CD4-positive, CD25-positive, alpha-beta regulatory T cell (primary cell): ENCODE data around the gene SMIM35. TPM values are rescaled to one million over a fixed set of nuclear protein-coding genes. Genes with fewer than 3 reads are reported as not detected.

Experiments used
- ATAC-seq, 2 donors: fragments of 150-1000 bp; cut with Tn5 transposase; one replicate each; pipeline ENCODE4 v1.10.0; 2021; ENCODE audit warnings: low read depth in 2 of 2, moderate number of reproducible peaks in 2 of 2, moderate library complexity in 1 of 2
- DNase-seq, 3 donors: peaks; one replicate each; pipeline versions ENCODE4 v3.0.0 to v3.0.0-alpha.2; 2012 to 2022; ENCODE audit warnings: mixed read lengths in 1 of 3
- H3K27ac ChIP-seq: one replicate; pipeline ENCODE4 v1.7.0; 2013; ENCODE audit warnings: mild to moderate bottlenecking, low read length; ENCODE audit not compliant: insufficient read depth, poor library complexity, severe bottlenecking
- H3K27me3 ChIP-seq: one replicate; pipeline ENCODE4 v1.7.0; 2013; ENCODE audit warnings: low read length; ENCODE audit not compliant: control insufficient read depth, insufficient read depth
- H3K36me3 ChIP-seq: one replicate; pipeline ENCODE4 v1.7.0; 2013; ENCODE audit warnings: mild to moderate bottlenecking, low read length, moderate library complexity; ENCODE audit not compliant: control insufficient read depth, insufficient read depth
- H3K4me1 ChIP-seq: 2 replicates; pipeline ENCODE4 v1.7.0; 2013; ENCODE audit warnings: mild to moderate bottlenecking, low read length; ENCODE audit not compliant: insufficient read depth, control insufficient read depth, poor library complexity, severe bottlenecking
- H3K4me3 ChIP-seq: one replicate; pipeline ENCODE4 v1.7.0; 2013; ENCODE audit warnings: low read depth, mild to moderate bottlenecking, low read length, moderate library complexity
- H3K9me3 ChIP-seq, 2 experiments: 1 replicate in 1 of 2; 2 replicates in 1 of 2; pipeline ENCODE4 v1.7.0; 2013; ENCODE audit warnings: low read length in 2 of 2, mild to moderate bottlenecking in 1 of 2, moderate library complexity in 1 of 2; ENCODE audit not compliant: control insufficient read depth in 2 of 2
- H3K27ac Mint-ChIP-seq, 3 donors: one replicate each; pipeline ENCODE4 v1.8.0; 2020 to 2022; ENCODE audit warnings: mild to moderate bottlenecking in 3 of 3, mixed read lengths in 3 of 3, moderate library complexity in 2 of 3
- H3K27me3 Mint-ChIP-seq: one replicate; pipeline ENCODE4 v1.8.0; 2022; ENCODE audit warnings: mild to moderate bottlenecking, mixed read lengths
- H3K36me3 Mint-ChIP-seq: one replicate; pipeline ENCODE4 v1.8.0; 2020; ENCODE audit warnings: mixed read lengths
- H3K4me1 Mint-ChIP-seq, 4 donors: one replicate each; pipeline ENCODE4 v1.8.0; 2020 to 2022; ENCODE audit warnings: mixed read lengths in 4 of 4, mild to moderate bottlenecking in 1 of 4
- H3K4me3 Mint-ChIP-seq, 4 donors: one replicate each; pipeline ENCODE4 v1.8.0; 2020 to 2022; ENCODE audit warnings: mild to moderate bottlenecking in 4 of 4, mixed read lengths in 4 of 4, moderate library complexity in 3 of 4
- H3K9me3 Mint-ChIP-seq, 7 donors: one replicate each; pipeline ENCODE4 v1.8.0; 2020 to 2022; ENCODE audit warnings: mixed read lengths in 7 of 7, mild to moderate bottlenecking in 3 of 7, moderate library complexity in 2 of 7
- polyA plus RNA-seq, 4 donors: library from polyadenylated mRNA; unstranded; fragments of 300-500 nt; fragmentation: Illumina TruSeq; gene quantifications; one replicate each; pipeline ENCODE4 v1.2.3, GENCODE V29; 2021
- total RNA-seq: library from RNA; stranded (reverse); gene quantifications from one replicate; pipeline ENCODE4 v1.2.3, GENCODE V29; 2022

Gene SMIM35
- total and polyA plus RNA-seq, 5 donors from 2014 or later: 0.90 to 1.9 (median 1.2) TPM

DNA sequence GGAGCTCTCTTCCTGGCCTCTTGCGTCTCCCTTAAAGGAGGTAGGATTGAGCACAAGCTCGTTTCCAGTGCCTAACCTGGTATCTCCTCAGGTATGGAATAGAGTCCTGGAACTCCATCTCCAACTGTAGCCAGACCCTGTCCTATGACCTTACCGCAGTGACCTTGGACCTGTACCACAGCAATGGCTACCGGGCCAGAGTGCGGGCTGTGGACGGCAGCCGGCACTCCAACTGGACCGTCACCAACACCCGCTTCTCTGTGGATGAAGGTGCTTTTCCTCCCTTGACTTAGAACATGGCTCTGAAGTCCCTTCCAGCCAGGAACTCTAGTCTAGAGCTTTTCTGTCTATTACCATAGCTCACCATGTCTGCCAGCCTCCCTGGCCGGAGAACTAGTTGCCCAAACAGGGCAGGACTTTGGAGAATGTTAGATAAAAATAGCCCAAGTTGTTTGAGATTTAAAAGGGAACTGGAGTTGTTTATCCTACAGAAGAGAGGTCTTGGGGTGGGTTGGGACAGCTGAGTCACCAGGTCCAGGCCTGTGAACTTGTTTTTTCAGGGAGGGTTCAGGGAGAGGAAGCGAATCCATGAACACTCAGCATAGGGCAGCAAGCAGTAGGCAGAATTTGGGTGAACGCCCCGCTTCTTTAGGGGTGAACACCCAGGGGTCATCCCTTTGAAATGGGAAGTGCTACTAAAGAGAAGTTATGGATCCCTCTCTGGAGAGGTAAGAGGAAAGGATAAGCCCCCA lies 97.2 kb downstream of the SMIM35 start:
- peak overlapping the region; percentile 93 to 98 (median 97) for H3K4me3 Mint-ChIP-seq
- peak in 1 of 3 donors; percentile 15 for DNase-seq
- H3K4me3 ChIP-seq: peak overlapping the region; percentile 100
- no peaks in the 10 kb centered on the region for H3K27me3 ChIP-seq
- peaks cover 79% of the 10 kb centered on the region for H3K4me1 ChIP-seq
- peak overlapping the region; percentile 55 for H3K27ac ChIP-seq
- H3K9me3 Mint-ChIP-seq: peaks cover 0 to 5% (median 2%) of the 10 kb centered on the region in 7 donors
- H3K4me1 Mint-ChIP-seq: peaks cover 12 to 57% (median 45%) of the 10 kb centered on the region in 4 donors
- H3K9me3 ChIP-seq: no peaks in the 10 kb centered on the region
- peaks cover 72% of the 10 kb centered on the region for H3K36me3 ChIP-seq
- no peaks in the 10 kb centered on the region for H3K27me3 Mint-ChIP-seq
- peaks cover 80% of the 10 kb centered on the region for H3K36me3 Mint-ChIP-seq
- H3K27ac Mint-ChIP-seq: peak overlapping the region; percentile 94 to 96 (median 95)
- ATAC-seq: no peak

DNA sequence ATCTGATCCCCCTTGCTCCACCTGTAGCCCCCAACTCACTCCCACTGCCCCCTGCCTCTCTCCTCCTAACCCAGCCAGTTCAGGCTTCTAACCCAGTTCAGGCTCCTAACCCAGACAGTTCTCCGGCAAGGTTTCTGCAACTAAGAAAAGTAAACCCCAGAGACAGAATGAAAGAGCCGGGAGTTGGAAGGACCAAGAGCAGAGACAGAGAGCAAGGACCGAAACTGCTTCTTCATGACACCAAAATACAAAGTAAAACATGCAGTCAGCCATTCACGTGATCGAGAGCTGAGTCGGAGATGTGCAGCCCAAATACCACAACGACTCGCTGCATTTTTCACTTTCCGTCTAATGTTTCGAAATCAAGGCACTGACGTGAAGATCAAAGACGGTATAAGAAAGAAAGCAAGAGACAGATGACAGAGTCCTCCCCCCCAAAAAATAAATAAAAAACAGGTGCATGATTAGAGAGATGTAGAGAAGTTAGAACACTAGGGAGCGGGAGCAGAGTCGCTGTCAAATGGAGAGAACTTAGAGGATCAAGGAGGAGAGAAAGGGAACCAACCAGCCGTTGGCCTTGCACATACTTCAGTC lies 99.7 kb downstream of the SMIM35 start:
- DNase-seq (peak; percentile 57 to 91 (median 82)), ATAC-seq (peak; percentile 35 to 36)
- Mint-ChIP-seq H3K9me3 (peaks cover 0 to 4% (median 0%) of the 10 kb centered on the region in 7 donors), H3K4me1 (peaks cover 10 to 55% (median 43%) of the 10 kb centered on the region in 4 donors), H3K36me3 (peaks cover 56% of the 10 kb centered on the region), H3K4me3 (peak overlapping the region; percentile 93 to 98 (median 97)), H3K27me3 (no peaks in the 10 kb centered on the region), H3K27ac (peak overlapping the region; percentile 94 to 96 (median 95))
- no peaks in the 10 kb centered on the region for H3K9me3 ChIP-seq
- H3K36me3 ChIP-seq: peaks cover 47% of the 10 kb centered on the region
- H3K27me3 ChIP-seq: no peaks in the 10 kb centered on the region
- peak overlapping the region; percentile 100 for H3K4me3 ChIP-seq
- peak overlapping the region; percentile 95 for H3K27ac ChIP-seq
- H3K4me1 ChIP-seq: peaks cover 74% of the 10 kb centered on the region

DNA sequence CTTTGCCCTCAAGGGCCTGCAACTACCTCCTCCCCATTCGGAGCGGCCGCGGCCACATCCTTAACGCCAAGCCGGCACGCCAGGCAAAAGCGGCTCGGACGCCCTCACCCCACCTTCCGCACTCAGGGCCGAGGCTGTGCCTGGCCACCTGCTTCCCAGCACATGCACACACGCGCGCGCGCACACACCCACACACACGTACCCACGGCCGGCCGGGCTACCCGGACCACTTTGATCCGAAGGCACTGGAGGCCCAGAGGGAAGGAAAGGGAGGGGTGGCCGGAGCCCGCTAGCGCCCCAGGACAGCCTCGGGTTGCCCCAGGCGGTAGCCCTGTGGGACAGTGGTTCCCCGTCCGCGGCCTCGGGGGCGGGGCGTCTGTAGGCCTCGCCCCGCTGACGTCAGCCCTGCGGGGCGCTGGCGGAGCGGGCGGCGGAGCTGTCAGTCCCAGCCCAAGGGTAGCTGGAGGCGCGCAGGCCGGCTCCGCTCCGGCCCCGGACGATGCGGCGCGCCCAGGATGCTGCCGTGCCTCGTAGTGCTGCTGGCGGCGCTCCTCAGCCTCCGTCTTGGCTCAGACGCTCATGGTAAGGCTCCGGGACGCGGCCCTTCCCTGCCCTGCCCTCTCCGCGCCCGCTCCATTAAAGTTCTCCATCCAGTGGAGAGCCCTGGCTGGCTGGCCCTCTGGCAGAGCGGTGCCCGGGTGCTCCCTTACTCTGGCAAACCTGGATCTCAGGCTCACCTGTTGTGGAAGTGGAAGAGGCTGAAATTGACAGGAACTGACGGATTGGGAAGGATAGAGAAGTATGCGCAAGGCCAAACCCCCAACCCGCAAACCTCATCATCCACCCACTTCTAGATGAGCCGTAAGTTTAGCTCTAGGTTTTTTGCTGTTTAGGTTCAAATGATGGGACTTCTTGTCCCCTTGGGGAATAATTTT lies 100.5 kb downstream of the SMIM35 start, which contains the start of gene IL10RA:
Gene IL10RA, plus strand, starts transcription at position 442 of the 935 bp plus-strand sequence. Its CDS starts 74 bp downstream, at position 516.
- Mint-ChIP-seq H3K27me3 (no peaks in the 10 kb centered on the region), H3K4me1 (peaks cover 17 to 55% (median 42%) of the 10 kb centered on the region in 4 donors), H3K36me3 (peaks cover 48% of the 10 kb centered on the region), H3K4me3 (peak within 1 kb of the TSS; percentile 93 to 98 (median 97)), H3K27ac (peak within 1 kb of the TSS; percentile 94 to 98 (median 95)), H3K9me3 (peaks cover 0 to 4% (median 0%) of the 10 kb centered on the region in 7 donors)
- H3K27ac ChIP-seq: peak within 1 kb of the TSS; percentile 95
- no peaks in the 10 kb centered on the region for H3K9me3 ChIP-seq
- ATAC-seq: peak; percentile 85 to 88
- H3K36me3 ChIP-seq: peaks cover 39% of the 10 kb centered on the region
- no peaks in the 10 kb centered on the region for H3K27me3 ChIP-seq
- peak within 1 kb of the TSS; percentile 100 for H3K4me3 ChIP-seq
- DNase-seq: peak; percentile 80 to 92 (median 85)
- peaks cover 65% of the 10 kb centered on the region for H3K4me1 ChIP-seq

DNA sequence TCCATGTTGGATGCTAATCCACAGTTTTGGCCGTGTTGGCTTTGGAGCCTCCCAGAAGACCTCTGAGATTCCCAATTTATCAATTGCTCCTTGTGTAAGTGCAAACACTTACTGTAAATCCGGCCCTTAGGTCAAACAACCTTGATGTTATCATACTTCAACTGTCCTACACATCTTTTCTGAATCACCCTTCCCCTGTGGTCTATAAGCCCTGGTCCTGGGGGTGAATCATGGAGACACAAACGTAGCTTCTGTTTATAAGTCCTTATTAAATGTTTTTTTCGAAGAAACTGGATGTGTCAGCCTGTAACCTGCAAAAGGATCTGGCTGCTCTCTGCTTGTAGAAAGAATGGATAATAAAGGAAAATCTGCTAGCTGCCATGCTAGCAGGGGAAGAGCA lies 102.3 kb downstream of the SMIM35 start:
- Histone ChIP-seq H3K36me3 (peaks cover 21% of the 10 kb centered on the region), H3K4me3 (peak overlapping the region; percentile 82), H3K27me3 (no peaks in the 10 kb centered on the region), H3K9me3 (no peaks in the 10 kb centered on the region), H3K4me1 (peaks cover 67% of the 10 kb centered on the region), H3K27ac (peak overlapping the region; percentile 95)
- peaks cover 29 to 62% (median 48%) of the 10 kb centered on the region in 4 donors for H3K4me1 Mint-ChIP-seq
- DNase-seq (no peak), ATAC-seq (no peak)
- H3K27me3 Mint-ChIP-seq: no peaks in the 10 kb centered on the region
- H3K9me3 Mint-ChIP-seq: peaks cover 0 to 4% (median 0%) of the 10 kb centered on the region in 7 donors
- H3K36me3 Mint-ChIP-seq: peaks cover 32% of the 10 kb centered on the region
- H3K27ac Mint-ChIP-seq: peak overlapping the region; percentile 85 to 98 (median 94)
- peak overlapping the region; percentile 93 to 98 (median 97) for H3K4me3 Mint-ChIP-seq

DNA sequence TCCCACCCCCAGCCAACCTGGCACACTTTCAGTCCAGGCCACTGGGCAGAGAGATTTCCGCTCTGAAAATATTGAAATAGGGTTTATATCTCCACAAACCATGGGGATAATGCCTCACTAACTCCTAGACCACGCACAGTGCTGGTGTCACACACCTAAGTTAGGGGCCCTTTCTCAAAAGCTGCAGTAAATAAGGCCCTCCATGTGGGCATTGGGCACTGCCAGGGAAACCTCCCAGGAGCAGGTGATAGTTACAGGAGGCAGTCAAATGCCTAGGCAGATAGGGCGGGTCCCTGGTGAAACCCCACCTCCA lies 103.6 kb downstream of the SMIM35 start:
- H3K36me3 Mint-ChIP-seq: peaks cover 22% of the 10 kb centered on the region
- Histone ChIP-seq H3K27me3 (no peaks in the 10 kb centered on the region), H3K36me3 (peaks cover 9% of the 10 kb centered on the region), H3K27ac (peak overlapping the region; percentile 51), H3K9me3 (no peaks in the 10 kb centered on the region), H3K4me1 (peaks cover 62% of the 10 kb centered on the region), H3K4me3 (peak overlapping the region; percentile 82)
- DNase-seq (no peak), ATAC-seq (no peak)
- peaks cover 30 to 65% (median 49%) of the 10 kb centered on the region in 4 donors for H3K4me1 Mint-ChIP-seq
- no peaks in the 10 kb centered on the region for H3K27me3 Mint-ChIP-seq
- H3K27ac Mint-ChIP-seq: peak overlapping the region; percentile 85 to 94 (median 86)
- peak overlapping the region; percentile 88 to 98 (median 95) for H3K4me3 Mint-ChIP-seq
- H3K9me3 Mint-ChIP-seq: peaks cover 0 to 4% (median 0%) of the 10 kb centered on the region in 7 donors

DNA sequence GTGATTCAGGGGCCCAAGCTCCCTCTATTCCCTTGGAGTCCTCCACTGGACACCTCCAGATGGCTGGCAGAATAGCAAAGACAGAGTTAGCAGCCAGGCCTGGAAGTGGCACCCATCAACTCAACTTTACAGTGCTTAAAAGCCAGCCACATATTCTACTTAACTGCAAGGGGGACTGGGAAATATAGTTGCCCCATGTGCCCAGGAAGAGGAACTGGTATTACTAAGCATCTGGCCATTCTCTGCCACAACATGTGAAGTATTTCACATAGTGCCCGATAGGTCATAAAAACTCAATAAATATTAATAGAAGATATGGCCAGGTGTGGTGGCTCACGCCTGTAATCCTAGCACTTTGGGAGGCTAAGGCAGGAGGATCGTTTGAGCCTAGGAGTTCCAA lies 106.0 kb downstream of the SMIM35 start:
- no peak overlapping the region for H3K4me3 ChIP-seq
- Mint-ChIP-seq H3K9me3 (peaks cover 0 to 3% (median 0%) of the 10 kb centered on the region in 7 donors), H3K27ac (peak overlapping the region; percentile 33 to 99 (median 86)), H3K36me3 (peaks cover 20% of the 10 kb centered on the region), H3K4me3 (peak overlapping the region in 3 of 4 donors; percentile 7 to 63 (median 11)), H3K27me3 (no peaks in the 10 kb centered on the region), H3K4me1 (peaks cover 35 to 86% (median 66%) of the 10 kb centered on the region in 4 donors)
- H3K9me3 ChIP-seq: no peaks in the 10 kb centered on the region
- H3K4me1 ChIP-seq: peaks cover 74% of the 10 kb centered on the region
- H3K27me3 ChIP-seq: no peaks in the 10 kb centered on the region
- ATAC-seq (no peak), DNase-seq (no peak)
- H3K36me3 ChIP-seq: peaks cover 4% of the 10 kb centered on the region
- H3K27ac ChIP-seq: no peak overlapping the region

DNA sequence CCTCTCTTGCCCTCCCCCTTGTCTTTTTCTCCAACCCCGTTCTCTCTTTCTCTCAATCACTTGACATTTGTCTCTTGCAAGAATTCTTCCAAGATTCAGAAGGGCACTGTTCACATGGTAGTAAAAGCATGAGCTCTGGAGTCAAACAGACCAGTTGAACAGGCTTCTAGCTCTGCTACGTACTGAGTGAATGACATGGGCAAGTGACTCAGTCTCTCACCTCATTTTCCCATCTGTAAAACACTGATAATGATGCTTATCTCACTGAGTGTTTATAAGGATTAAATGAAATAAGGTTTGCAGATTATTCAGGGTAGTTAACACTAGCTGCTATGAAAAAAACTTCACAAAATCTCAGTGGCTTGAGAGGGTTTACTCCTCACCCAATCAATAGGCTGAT lies 106.5 kb downstream of the SMIM35 start:
- peaks cover 2% of the 10 kb centered on the region for H3K27me3 Mint-ChIP-seq
- peak; percentile 9 to 11 for ATAC-seq
- H3K9me3 Mint-ChIP-seq: peaks cover 0 to 3% (median 0%) of the 10 kb centered on the region in 7 donors
- H3K27ac Mint-ChIP-seq: peak overlapping the region; percentile 86 to 99 (median 91)
- DNase-seq: no peak
- Histone ChIP-seq H3K4me3 (peak overlapping the region; percentile 60), H3K4me1 (peaks cover 71% of the 10 kb centered on the region), H3K9me3 (no peaks in the 10 kb centered on the region), H3K27me3 (no peaks in the 10 kb centered on the region), H3K27ac (peak overlapping the region; percentile 65), H3K36me3 (peaks cover 4% of the 10 kb centered on the region)
- peaks cover 22% of the 10 kb centered on the region for H3K36me3 Mint-ChIP-seq
- peak overlapping the region; percentile 7 to 71 (median 65) for H3K4me3 Mint-ChIP-seq
- peaks cover 35 to 89% (median 69%) of the 10 kb centered on the region in 4 donors for H3K4me1 Mint-ChIP-seq
